ENCODE results near the gene C17orf114.

Gene C17orf114

GRCh38 chr17:4822835-4823234 is 20.7 kb upstream of the C17orf114 start:
- DNase-seq: no peak

- no peak for DNase-seq
Observed at GRCh38 chr17:4818276-4818675, 16.1 kb upstream of the C17orf114 start.

GRCh38 chr17:4816826-4817225 is 14.7 kb upstream of the C17orf114 start:
- DNase-seq: no peak

- DNase-seq: peak; percentile 35
Observed at GRCh38 chr17:4815043-4815675, 13.0 kb upstream of the C17orf114 start.

- DNase-seq: no peak
Observed at GRCh38 chr17:4812690-4813089, 10.6 kb upstream of the C17orf114 start.

GRCh38 chr17:4811471-4811870 is 9.3 kb upstream of the C17orf114 start:
- no peak for DNase-seq

- DNase-seq: peak; percentile 57
Observed at GRCh38 chr17:4810696-4811290, 8.7 kb upstream of the C17orf114 start.

GRCh38 chr17:4808378-4808767 is 6.2 kb upstream of the C17orf114 start:
- DNase-seq: no peak

- DNase-seq: no peak
Observed at GRCh38 chr17:4807605-4808377, 5.7 kb upstream of the C17orf114 start.

- peak; percentile 77 for DNase-seq
Observed at GRCh38 chr17:4806777-4807604, 4.9 kb upstream of the C17orf114 start, which contains the start of gene PLD2. Gene PLD2 (plus strand): TSS chr17:4807152. CDS start chr17:4807773, 621 bp downstream.

- DNase-seq: no peak
Observed at GRCh38 chr17:4806456-4806776, 4.3 kb upstream of the C17orf114 start.

- no peak for DNase-seq
Observed at GRCh38 chr17:4800462-4801196, 1.5 kb downstream of the C17orf114 start.

GRCh38 chr17:4796552-4796920 is 5.6 kb downstream of the C17orf114 start:
- peak; percentile 50 for DNase-seq

GRCh38 chr17:4795168-4795567 is 7.0 kb downstream of the C17orf114 start:
- no peak for DNase-seq

- no peak for DNase-seq
Observed at GRCh38 chr17:4790705-4791088, 11.4 kb downstream of the C17orf114 start.

GRCh38 chr17:4789951-4790704 is 12.0 kb downstream of the C17orf114 start:
- DNase-seq: peak; percentile 80

- no peak for DNase-seq
Observed at GRCh38 chr17:4789701-4789950, 12.5 kb downstream of the C17orf114 start.

- no peak for DNase-seq
Observed at GRCh38 chr17:4788807-4789700, 13.1 kb downstream of the C17orf114 start, which contains the start of gene GLTPD2. Gene GLTPD2 (plus strand): TSS chr17:4788964. CDS start chr17:4789012, 48 bp downstream.

GRCh38 chr17:4788159-4788806 is 13.8 kb downstream of the C17orf114 start:
- no peak for DNase-seq

GRCh38 chr17:4786516-4786915 is 15.6 kb downstream of the C17orf114 start:
- DNase-seq: no peak
